Measurements from ENCODE around the gene SOST. TPM values are rescaled to one million over a fixed set of nuclear protein-coding genes. Genes with fewer than 3 reads are reported as not detected.

The SOST gene
- total RNA-seq, 2 experiments from 2014 or later: not detected

DNA sequence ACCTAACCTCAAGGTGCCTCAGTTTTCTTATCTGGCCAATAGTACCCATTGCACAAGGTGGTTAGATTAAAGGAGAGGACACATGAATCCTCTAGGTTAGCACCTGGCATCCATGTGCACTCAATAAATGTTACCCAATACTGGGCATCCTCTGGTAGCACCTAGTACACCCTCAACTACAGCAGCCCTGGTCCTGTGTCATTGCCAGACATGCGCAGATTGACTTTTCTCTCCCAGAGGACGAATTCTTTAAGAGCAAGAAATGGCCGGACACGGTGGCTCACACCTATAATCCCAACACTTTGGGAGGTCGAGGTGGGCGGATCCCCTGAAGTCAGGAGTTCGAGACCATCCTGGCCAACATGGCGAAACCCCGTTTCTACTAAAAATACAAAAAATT lies 12.9 kb upstream of the SOST start:
- CTCF ChIA-PET: interaction anchor here (0.6 kb wide), 1 partner anchor 126 kb away, joined by 7 read pairs; no protein-coding TSS in a partner anchor
- intact Hi-C loops (cut with micrococcal nuclease): no loop called here
- H3K4me1 Mint-ChIP-seq (ENCODE audit: low read depth): peaks cover under 1% of the 10 kb centered on the region
- H3K27ac Mint-ChIP-seq: no peak overlapping the region
- no peaks in the 10 kb centered on the region for H3K9me3 Mint-ChIP-seq
- H3K27me3 Mint-ChIP-seq (ENCODE audit: low read depth): no peaks in the 10 kb centered on the region
- peaks cover 20% of the 10 kb centered on the region for H3K36me3 Mint-ChIP-seq (ENCODE audit: low read depth)
- no peak for DNase-seq
- H3K4me3 Mint-ChIP-seq: no peak overlapping the region

DNA sequence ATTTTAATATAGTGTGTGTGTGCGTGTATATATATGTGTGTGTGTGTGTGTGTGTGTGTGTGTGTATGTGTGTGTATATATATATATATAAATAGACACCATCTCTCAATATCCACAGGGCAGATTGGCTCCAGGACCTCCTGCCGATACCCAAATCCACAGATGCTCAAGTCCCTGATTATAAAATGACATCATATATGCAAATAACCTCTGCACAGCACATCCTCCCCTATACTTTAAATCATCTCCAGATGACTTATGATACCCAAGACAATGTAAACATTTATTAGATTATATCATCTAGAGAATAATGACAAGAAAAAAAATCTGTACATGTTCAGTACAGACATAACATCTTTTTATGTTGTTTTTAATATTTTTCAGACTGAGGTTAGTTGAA lies 12.4 kb upstream of the SOST start:
- Mint-ChIP-seq H3K9me3 (no peaks in the 10 kb centered on the region), H3K36me3 (ENCODE audit: low read depth) (peaks cover 22% of the 10 kb centered on the region), H3K4me1 (ENCODE audit: low read depth) (no peaks in the 10 kb centered on the region), H3K4me3 (no peak overlapping the region), H3K27me3 (ENCODE audit: low read depth) (no peaks in the 10 kb centered on the region), H3K27ac (no peak overlapping the region)
- intact Hi-C loops (cut with micrococcal nuclease): no loop called here
- no peak for DNase-seq
- CTCF ChIA-PET: no interaction called here

DNA sequence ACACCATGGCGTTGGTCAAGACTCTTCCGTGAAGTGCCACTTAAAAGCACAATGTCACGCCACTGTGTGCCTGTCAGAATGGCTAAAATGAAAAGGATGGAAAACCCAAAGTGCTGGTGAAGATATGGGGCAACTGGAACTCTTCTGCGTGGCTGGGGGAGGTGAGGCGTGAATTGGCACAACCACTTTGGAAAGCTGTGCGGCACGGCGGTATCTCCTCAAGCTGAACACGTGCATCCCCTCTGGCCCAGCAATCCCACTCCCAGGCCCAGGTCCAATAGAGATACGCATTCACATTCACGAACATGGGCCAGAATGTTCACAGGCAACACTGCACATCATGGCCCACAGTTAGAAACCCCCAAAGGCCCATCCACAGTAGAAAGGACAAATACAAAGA lies 11.3 kb upstream of the SOST start:
- Mint-ChIP-seq H3K27ac (no peak overlapping the region), H3K36me3 (ENCODE audit: low read depth) (peaks cover 22% of the 10 kb centered on the region), H3K27me3 (ENCODE audit: low read depth) (no peaks in the 10 kb centered on the region), H3K4me3 (no peak overlapping the region), H3K4me1 (ENCODE audit: low read depth) (no peaks in the 10 kb centered on the region), H3K9me3 (no peaks in the 10 kb centered on the region)
- DNase-seq: no peak
- CTCF ChIA-PET: interaction anchor here (5.0 kb wide), 1 partner anchor 76 kb away, joined by 70 read pairs; no protein-coding TSS in a partner anchor
- intact Hi-C loops (cut with micrococcal nuclease): no loop called here

DNA sequence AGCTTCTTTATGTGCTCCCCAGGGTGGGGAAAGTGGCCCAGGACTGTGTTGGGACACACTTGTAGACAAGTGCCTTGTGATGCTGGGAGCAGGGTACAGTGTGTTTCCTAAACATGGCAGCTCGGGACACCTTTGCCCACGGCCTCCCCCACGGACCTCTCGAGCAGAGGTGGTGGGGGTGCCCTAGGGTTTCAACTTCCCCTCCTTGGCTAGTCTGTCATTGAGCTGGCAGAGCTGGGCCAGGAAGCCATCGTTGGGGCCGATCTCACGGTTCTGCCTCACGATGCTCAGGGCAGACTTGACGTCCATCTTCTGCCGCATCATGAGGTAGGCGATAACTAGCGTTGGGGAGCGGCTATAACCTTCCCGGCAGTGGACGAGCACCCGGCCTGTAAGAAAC lies 10.8 kb upstream of the SOST start:
- Mint-ChIP-seq H3K4me1 (ENCODE audit: low read depth) (no peaks in the 10 kb centered on the region), H3K36me3 (ENCODE audit: low read depth) (peaks cover 21% of the 10 kb centered on the region), H3K9me3 (no peaks in the 10 kb centered on the region), H3K27me3 (ENCODE audit: low read depth) (no peaks in the 10 kb centered on the region), H3K4me3 (no peak overlapping the region), H3K27ac (no peak overlapping the region)
- CTCF ChIA-PET: interaction anchor here (5.0 kb wide), 1 partner anchor 75 kb away, joined by 70 read pairs; no protein-coding TSS in a partner anchor
- intact Hi-C loops (cut with micrococcal nuclease): no loop called here
- no peak for DNase-seq

DNA sequence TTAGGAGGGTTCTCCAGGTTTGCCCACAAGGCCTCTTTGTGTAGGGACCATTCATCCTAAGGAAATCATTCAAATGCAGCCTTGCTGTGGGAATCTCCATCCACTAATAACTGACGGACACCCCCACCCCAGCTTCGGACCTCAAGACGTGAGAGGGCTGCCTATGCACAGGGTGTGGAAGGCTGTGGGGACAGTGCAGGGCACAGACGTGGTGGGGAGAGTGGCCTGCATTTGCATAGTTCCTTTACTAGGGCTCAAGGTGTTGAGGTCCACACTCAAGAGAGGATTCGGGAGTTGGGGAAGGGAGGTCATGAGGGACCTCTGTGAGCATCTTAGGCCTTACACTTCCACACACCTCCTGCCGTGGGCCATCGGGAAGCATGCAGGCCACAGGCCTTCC lies 10.4 kb upstream of the SOST start:
- CTCF ChIA-PET: interaction anchor here (0.6 to 5.0 kb wide), 2 partner anchors 23 to 75 kb away, joined by 3 to 70 read pairs; no protein-coding TSS in a partner anchor
- H3K27ac Mint-ChIP-seq: no peak overlapping the region
- no peaks in the 10 kb centered on the region for H3K9me3 Mint-ChIP-seq
- no peak for DNase-seq
- intact Hi-C loops (cut with micrococcal nuclease): no loop called here
- no peaks in the 10 kb centered on the region for H3K27me3 Mint-ChIP-seq (ENCODE audit: low read depth)
- peaks cover 21% of the 10 kb centered on the region for H3K36me3 Mint-ChIP-seq (ENCODE audit: low read depth)
- H3K4me3 Mint-ChIP-seq: no peak overlapping the region
- H3K4me1 Mint-ChIP-seq (ENCODE audit: low read depth): no peaks in the 10 kb centered on the region

DNA sequence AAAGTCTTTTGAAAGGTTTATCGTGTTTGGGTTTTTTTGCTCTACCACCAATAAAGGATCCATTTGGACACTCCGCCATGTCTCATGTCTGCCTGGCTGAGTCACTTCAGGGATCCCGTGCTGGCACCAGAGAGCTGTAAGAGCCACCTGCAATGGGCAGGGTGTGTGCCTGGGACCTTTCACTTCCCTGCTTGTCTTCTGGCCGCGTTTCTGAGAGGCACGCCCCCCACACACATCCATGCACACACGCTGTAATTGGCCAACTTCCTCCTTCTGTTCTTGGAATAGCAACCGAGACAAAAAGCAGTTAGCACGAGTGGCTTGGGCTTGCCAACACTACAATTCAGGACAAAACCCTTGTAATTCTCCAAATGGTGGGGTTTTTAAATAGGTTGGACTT lies 9.8 kb upstream of the SOST start:
- Mint-ChIP-seq H3K27me3 (ENCODE audit: low read depth) (no peaks in the 10 kb centered on the region), H3K9me3 (no peaks in the 10 kb centered on the region), H3K4me3 (no peak overlapping the region), H3K27ac (no peak overlapping the region), H3K4me1 (ENCODE audit: low read depth) (no peaks in the 10 kb centered on the region), H3K36me3 (ENCODE audit: low read depth) (peaks cover 19% of the 10 kb centered on the region)
- intact Hi-C loops (cut with micrococcal nuclease): no loop called here
- DNase-seq: no peak
- CTCF ChIA-PET: interaction anchor here (0.6 to 5.0 kb wide), 5 partner anchors 8 to 74 kb away, joined by 3 to 70 read pairs (median 7); partner anchors contain the start of gene CFAP97D1

DNA sequence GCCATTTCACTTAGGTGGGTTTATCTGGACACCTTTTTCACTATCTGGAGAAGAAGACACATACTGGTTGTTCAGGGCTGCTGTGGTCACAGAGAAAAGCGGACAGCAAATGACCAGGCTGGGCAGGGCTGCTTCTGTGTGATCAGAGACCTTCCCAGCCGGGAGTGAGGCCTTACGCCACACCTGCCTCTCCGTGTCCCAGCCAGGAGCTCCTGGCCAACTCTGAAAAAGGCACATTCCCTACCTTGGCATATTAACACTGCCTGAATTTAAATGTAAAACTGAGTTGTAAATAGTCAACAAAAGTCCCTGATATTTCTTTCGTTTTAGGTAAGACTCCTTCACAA lies 9.1 kb upstream of the SOST start:
- H3K27me3 Mint-ChIP-seq (ENCODE audit: low read depth): no peaks in the 10 kb centered on the region
- DNase-seq: no peak
- no peaks in the 10 kb centered on the region for H3K9me3 Mint-ChIP-seq
- CTCF ChIA-PET: interaction anchor here (0.6 to 5.0 kb wide), 25 partner anchors 9 to 349 kb away, joined by 3 to 70 read pairs (median 4); partner anchors contain the start of genes CFAP97D1 and SOST
- intact Hi-C loops (cut with micrococcal nuclease): no loop called here
- H3K4me1 Mint-ChIP-seq (ENCODE audit: low read depth): no peaks in the 10 kb centered on the region
- peaks cover 12% of the 10 kb centered on the region for H3K36me3 Mint-ChIP-seq (ENCODE audit: low read depth)
- H3K27ac Mint-ChIP-seq: no peak overlapping the region
- no peak overlapping the region for H3K4me3 Mint-ChIP-seq

DNA sequence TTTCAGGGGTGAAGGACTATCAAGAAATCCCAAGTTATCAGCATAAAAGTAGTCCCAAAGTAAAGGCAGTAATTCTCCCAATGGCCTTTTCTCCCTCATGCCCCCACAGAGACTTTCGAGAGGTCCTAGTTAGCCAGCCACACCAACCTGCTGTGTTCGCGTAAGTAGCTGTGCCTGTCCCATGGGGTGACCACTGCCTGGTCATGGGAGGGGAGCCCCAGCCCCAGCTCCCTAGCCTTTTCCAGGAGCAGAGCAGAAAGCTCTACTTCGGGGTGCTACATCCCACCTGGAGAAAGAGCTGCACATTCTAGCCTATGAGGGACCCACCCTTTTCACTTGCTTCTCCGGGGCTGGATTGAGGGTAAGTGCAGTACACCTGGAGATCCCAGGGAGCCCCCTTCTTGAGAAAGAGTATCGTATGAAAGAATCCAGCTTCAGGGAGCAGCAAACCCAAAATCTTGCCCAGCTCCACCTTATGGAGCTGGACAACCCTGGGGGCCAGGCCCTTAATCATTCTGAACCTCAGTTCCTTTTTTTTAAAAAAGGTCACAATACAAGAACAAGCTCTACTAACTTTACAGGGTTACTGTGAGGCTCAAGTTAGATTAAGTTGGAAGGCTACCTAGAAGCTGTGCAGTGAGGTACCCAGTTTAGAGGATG lies 8.6 kb upstream of the SOST start:
- no peaks in the 10 kb centered on the region for H3K4me1 Mint-ChIP-seq (ENCODE audit: low read depth)
- DNase-seq: no peak
- no peak overlapping the region for H3K27ac Mint-ChIP-seq
- no peak overlapping the region for H3K4me3 Mint-ChIP-seq
- CTCF ChIA-PET: interaction anchor here (0.6 to 5.0 kb wide), 31 partner anchors 8 to 349 kb away, joined by 3 to 70 read pairs (median 4); partner anchors contain the start of genes CFAP97D1, DUSP3 and SOST
- no peaks in the 10 kb centered on the region for H3K9me3 Mint-ChIP-seq
- H3K27me3 Mint-ChIP-seq (ENCODE audit: low read depth): no peaks in the 10 kb centered on the region
- H3K36me3 Mint-ChIP-seq (ENCODE audit: low read depth): peaks cover 8% of the 10 kb centered on the region
- intact Hi-C loops (cut with micrococcal nuclease): no loop called here

DNA sequence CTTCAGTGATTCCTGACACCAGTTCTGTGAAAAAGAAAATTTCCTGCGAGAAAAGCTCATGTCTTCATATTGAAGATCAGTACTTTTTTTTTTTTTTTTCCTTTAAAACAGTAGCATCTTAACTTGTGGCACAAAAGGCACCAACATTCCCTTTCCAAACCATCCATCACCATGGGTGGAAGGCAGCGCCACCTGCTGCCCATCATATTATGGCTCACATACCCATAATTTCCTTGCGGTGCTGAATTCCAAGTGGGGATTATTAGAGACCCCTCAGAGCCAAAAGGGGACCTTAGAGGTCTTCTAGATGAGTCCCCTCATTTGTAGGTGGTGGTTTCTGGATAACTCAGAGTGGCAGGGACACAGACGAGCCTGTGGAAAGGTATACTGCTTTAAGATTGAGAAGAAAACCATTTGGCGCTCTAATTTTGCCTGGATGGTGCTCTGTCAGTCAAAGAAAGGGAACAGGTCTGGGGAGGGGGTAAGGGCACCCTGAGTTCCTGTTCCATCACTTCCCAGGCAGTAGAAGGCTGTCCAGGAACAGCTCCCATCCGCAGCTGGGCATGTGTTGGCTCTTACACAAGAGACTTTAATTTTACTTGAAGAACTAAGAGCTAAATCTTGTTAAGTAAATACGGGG lies 7.9 kb upstream of the SOST start:
- Mint-ChIP-seq H3K36me3 (ENCODE audit: low read depth) (peaks cover 5% of the 10 kb centered on the region), H3K9me3 (no peaks in the 10 kb centered on the region), H3K27me3 (ENCODE audit: low read depth) (no peaks in the 10 kb centered on the region), H3K4me1 (ENCODE audit: low read depth) (no peaks in the 10 kb centered on the region), H3K4me3 (no peak overlapping the region), H3K27ac (no peak overlapping the region)
- intact Hi-C loops (cut with micrococcal nuclease): no loop called here
- peak; percentile 67 for DNase-seq
- CTCF ChIA-PET: interaction anchor here (0.6 to 5.0 kb wide), 38 partner anchors 8 to 350 kb away, joined by 3 to 70 read pairs (median 4); partner anchors contain the start of genes CFAP97D1 and DUSP3

DNA sequence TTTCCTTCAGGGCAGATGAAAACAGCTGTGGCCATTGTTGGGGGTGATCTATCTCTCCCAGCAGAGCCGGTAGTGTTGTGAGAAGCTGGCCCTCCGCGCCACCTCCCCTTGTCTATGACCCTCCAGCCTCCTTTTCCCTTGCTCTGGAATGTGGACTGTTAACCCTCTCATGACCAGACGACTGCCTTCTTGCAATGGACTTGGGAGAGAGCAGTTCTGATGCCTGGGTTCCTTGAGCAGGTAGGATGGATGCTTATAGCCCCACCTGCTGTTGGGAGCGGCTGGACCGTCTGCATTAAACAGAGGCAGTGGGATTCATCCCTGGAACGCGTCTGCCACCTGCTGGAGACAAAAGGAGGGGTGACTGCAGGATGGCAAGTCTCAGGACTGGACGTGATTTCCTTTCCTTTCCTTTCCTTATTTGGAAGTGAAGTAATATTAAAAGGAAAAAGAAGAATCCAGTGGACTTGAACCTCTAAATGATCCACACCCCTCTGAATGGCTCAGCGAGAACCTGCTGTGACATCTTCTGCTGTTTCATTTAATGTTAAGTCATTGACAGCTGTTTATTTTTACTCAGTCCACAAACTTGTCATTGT lies 1.8 kb upstream of the SOST start:
- Mint-ChIP-seq H3K36me3 (ENCODE audit: low read depth) (no peaks in the 10 kb centered on the region), H3K4me3 (no peak overlapping the region), H3K9me3 (no peaks in the 10 kb centered on the region), H3K27ac (no peak overlapping the region), H3K4me1 (ENCODE audit: low read depth) (no peaks in the 10 kb centered on the region), H3K27me3 (ENCODE audit: low read depth) (peaks cover 21% of the 10 kb centered on the region)
- intact Hi-C loops (cut with micrococcal nuclease): loop anchor here (1.0 to 2.0 kb wide), 2 partner anchors 66 to 184 kb away; no protein-coding TSS in a partner anchor
- DNase-seq: peak; percentile 98
- CTCF ChIA-PET: interaction anchor here (0.6 to 16.8 kb wide), 24 partner anchors 10 to 277 kb away, joined by 3 to 403 read pairs (median 4); partner anchors contain the start of gene CD300LG

DNA sequence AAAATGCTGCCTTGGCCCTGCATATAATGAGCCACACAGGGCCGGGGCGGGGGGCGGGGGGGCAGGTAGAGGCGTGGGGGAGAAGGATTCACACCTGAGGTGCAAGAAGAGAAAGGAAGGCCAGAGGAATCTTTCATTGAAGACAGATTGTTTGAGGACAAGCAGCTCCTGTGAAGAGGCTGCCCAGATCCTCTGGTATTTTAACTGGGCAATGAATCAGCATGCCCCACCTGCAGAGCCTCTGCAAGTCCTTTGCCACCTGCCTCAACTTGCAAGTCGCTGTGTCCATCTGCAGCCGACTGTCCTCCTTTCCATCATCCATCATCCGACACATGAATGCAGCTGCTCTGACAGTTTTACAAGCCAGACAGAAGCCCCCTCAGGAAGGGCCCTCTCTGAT lies 1.2 kb upstream of the SOST start:
- no peaks in the 10 kb centered on the region for H3K4me1 Mint-ChIP-seq (ENCODE audit: low read depth)
- CTCF ChIA-PET: interaction anchor here (0.7 to 16.8 kb wide), 15 partner anchors 8 to 212 kb away, joined by 3 to 403 read pairs (median 6); partner anchors contain the start of gene CD300LG
- DNase-seq: no peak
- intact Hi-C loops (cut with micrococcal nuclease): loop anchor here (1.0 to 2.0 kb wide), 2 partner anchors 66 to 183 kb away; no protein-coding TSS in a partner anchor
- no peaks in the 10 kb centered on the region for H3K9me3 Mint-ChIP-seq
- H3K27me3 Mint-ChIP-seq (ENCODE audit: low read depth): peaks cover 21% of the 10 kb centered on the region
- no peak overlapping the region for H3K4me3 Mint-ChIP-seq
- no peak overlapping the region for H3K27ac Mint-ChIP-seq
- no peaks in the 10 kb centered on the region for H3K36me3 Mint-ChIP-seq (ENCODE audit: low read depth)

DNA sequence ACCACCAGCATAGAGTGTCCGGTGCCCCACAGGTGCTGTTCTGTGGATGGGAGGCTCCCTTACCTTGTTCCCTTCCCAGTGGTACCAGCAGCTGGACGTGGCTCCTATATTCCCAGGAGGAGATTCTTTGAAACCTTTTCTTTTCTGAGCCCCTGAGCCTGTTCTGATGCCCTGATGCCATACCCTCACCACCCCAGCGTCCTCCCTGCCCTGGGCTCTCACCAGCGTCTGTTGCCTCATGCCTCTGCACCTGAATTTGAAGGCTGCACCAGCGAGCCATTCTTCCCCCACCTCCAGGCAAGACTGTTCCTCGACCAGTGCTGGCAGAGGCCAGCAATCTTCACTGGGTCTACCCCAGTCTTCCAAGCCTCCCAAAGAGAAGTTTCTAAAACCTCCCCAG lies 505 bp downstream of the SOST start:
- intact Hi-C loops (cut with micrococcal nuclease): no loop called here
- Mint-ChIP-seq H3K4me1 (ENCODE audit: low read depth) (no peaks in the 10 kb centered on the region), H3K27me3 (ENCODE audit: low read depth) (peaks cover 26% of the 10 kb centered on the region), H3K9me3 (no peaks in the 10 kb centered on the region), H3K36me3 (ENCODE audit: low read depth) (no peaks in the 10 kb centered on the region), H3K27ac (no peak overlapping the region), H3K4me3 (no peak overlapping the region)
- DNase-seq: no peak
- CTCF ChIA-PET: interaction anchor here (1.0 to 16.8 kb wide), 4 partner anchors 9 to 181 kb away, joined by 3 to 403 read pairs (median 7); no protein-coding TSS in a partner anchor

Data from activated naive CD4-positive, alpha-beta T cell treated with anti-CD3 and anti-CD28 coated beads for 36 hours (primary cell).